Cardiac fibroblast (primary cell): ENCODE results near the gene PRSS12.

Experiments
- DNase-seq, 2 donors: peaks; one replicate each; pipeline versions ENCODE4 v3.0.0 to v3.0.0-alpha.2; 2010; ENCODE audit warnings: low read depth in 2 of 2
- H3K4me3 ChIP-seq, 2 donors: replicated peaks in 1 of 2; 1 replicate in 1 of 2; 2 replicates in 1 of 2; pipeline ENCODE4 v1.5.1; 2011; ENCODE audit warnings: low read depth in 2 of 2, low read length in 2 of 2, mild to moderate bottlenecking in 2 of 2, moderate library complexity in 1 of 2
- CTCF ChIP-seq: IDR thresholded peaks from one replicate; pipeline ENCODE4 v1.5.1; 2011; ENCODE audit warnings: low read depth, mild to moderate bottlenecking, low read length, inconsistent platforms

Gene PRSS12

DNA sequence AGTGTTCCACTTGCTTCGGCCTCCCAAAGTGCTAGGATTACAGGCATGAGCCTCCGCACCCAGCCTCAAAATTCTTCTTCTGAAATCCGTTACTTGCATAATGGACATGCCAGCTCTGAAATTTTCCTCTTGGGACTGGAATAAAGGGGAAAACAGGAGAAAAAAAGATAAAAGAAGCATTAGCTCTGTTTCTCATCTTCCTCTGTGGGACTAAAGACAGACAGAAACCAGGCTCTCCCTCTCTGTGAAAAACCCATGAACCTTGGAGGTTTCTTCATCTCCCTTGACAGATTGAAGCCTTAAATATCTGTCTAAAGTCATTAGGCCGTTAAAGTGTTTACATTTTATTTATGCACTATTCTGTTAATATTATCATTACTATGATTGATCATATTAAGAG lies 19.4 kb upstream of the PRSS12 start:
- no peak for TF ChIP-seq CTCF
- DNase-seq: no peak
- no peak overlapping the region for H3K4me3 ChIP-seq

- no peak for TF ChIP-seq CTCF
- no peak for DNase-seq
- no peak overlapping the region for H3K4me3 ChIP-seq
Measured at GRCh38 chr4:118369231-118369630, 16.4 kb upstream of the PRSS12 start.

DNA sequence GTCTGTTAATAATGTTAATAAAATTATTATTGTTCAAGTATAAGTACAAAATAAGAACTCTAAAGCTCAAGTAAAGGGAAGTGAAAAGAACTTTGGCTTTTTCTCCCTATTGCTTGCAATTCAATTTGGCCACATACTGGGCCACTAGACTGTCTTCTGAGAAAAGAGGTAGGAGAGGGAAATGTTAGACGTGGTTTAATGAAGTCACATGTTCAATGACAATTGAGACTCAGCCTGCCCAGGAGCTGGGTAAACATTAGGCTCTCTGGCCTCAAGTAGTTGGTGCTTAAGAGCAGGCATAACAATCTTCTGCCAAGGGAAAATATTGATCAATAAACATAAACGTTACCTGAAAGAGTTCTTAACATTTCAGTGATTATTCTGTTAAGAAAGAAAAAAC lies 15.1 kb upstream of the PRSS12 start:
- no peak overlapping the region for H3K4me3 ChIP-seq
- TF ChIP-seq CTCF: no peak
- DNase-seq: no peak

- H3K4me3 ChIP-seq: no peak overlapping the region
- DNase-seq: no peak
- TF ChIP-seq CTCF: no peak
Measured at GRCh38 chr4:118367361-118367760, 14.6 kb upstream of the PRSS12 start.

DNA sequence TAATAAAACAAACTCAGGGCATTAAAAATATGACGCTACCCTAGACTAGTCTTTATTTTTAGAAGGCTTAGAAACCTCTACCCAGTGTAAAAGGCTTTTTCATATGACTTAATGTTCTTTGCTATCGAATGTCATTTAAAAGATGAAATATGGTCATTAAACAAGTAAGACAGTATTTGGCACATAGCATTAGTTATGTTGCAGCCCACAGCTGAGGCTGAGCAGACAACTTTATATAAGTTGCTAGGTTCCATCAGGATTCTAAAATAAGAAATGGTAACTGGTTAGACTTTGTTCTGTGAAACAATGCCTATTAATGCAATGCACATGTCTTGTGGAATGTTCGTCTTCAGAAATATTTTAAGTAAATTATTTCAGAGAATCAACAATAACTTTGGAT lies 10.4 kb upstream of the PRSS12 start:
- no peak overlapping the region for H3K4me3 ChIP-seq
- DNase-seq: no peak
- no peak for TF ChIP-seq CTCF

DNA sequence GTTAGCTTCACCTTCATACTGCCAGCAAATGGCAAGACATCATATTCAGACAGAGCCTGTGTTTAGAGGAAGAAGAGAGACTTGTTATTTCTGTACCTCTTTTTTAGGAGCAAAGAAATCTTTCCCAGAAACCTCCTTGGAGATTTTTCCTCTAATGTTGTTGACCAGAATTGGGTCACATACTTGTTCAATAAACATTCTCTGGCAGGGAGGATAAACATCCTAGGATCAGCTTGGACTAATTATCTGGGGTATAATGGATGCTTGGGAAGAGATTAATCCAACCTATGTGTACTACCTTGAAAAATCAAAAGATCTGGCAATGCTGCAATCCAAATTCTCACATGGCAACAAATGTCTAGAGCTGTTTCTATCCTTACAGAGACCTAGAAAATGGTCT lies 8.4 kb upstream of the PRSS12 start:
- no peak for DNase-seq
- no peak for TF ChIP-seq CTCF
- no peak overlapping the region for H3K4me3 ChIP-seq

DNA sequence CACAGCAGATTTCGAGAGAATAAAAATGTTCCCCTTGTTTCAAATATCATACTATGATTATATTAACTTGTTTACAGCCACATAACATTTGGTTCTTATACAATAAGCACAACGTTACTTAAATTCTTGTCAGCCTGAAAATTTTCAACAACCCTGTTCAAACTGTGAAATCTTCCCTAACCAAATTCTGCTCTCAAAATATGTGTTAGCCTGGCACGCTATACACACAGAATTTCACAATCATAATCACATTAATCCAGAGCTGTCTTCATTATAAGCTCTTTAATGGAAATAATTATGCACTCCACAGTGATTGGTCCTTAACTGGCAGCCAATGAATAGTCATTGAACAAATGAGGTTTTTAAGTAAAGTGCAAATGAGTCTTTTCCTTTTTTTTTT lies 7.3 kb upstream of the PRSS12 start:
- no peak for DNase-seq
- no peak overlapping the region for H3K4me3 ChIP-seq
- TF ChIP-seq CTCF: no peak
